ENCODE measurements around the gene MICAL3.

Gene MICAL3

GRCh38 chr22:17884893-17885292 is 139.5 kb downstream of the MICAL3 start:
- no peak for TF ChIP-seq NFRKB (IDR thresholded peaks at IDR 0.05)
- no peak for TF ChIP-seq ZNF384 (IDR thresholded peaks at IDR 0.05)
- TF ChIP-seq FOXK2 (IDR thresholded peaks at IDR 0.05): no peak
- TF ChIP-seq SP1 (IDR thresholded peaks at IDR 0.05): no peak
- no peak for TF ChIP-seq ARNT (IDR thresholded peaks at IDR 0.05)
- ChIA-PET POLR2A (no interaction called here), CTCF (no interaction called here)
- DNase-seq (ENCODE audit: extremely low spot score): no peak

- CTCF ChIA-PET: interaction anchor here (0.9 kb wide), 1 partner anchor 8 kb away, joined by 3 read pairs; no protein-coding TSS in a partner anchor
- no peak for TF ChIP-seq FOXA1 (IDR thresholded peaks at IDR 0.05)
- TF ChIP-seq LEF1 (IDR thresholded peaks at IDR 0.05; ENCODE audit: borderline replicate concordance): no peak
- no peak for TF ChIP-seq L3MBTL2 (conservative IDR thresholded peaks at IDR 0.05)
- no peak for TF ChIP-seq NFRKB (IDR thresholded peaks at IDR 0.05)
- no peak for TF ChIP-seq FOXK2 (IDR thresholded peaks at IDR 0.05)
- no peak for TF ChIP-seq ZNF384 (IDR thresholded peaks at IDR 0.05)
- no peak for TF ChIP-seq ELF4 (IDR thresholded peaks at IDR 0.05)
- TF ChIP-seq HDGF (IDR thresholded peaks at IDR 0.05; ENCODE audit: borderline replicate concordance): no peak
- TF ChIP-seq FOXM1 (IDR thresholded peaks at IDR 0.05; ENCODE audit: borderline replicate concordance): no peak
- no peak for TF ChIP-seq PKNOX1 (IDR thresholded peaks at IDR 0.05)
- TF ChIP-seq SUZ12 (IDR thresholded peaks at IDR 0.05): no peak
- TF ChIP-seq BHLHE40 (IDR thresholded peaks at IDR 0.05; ENCODE audit: borderline replicate concordance): no peak
- TF ChIP-seq ARNT (IDR thresholded peaks at IDR 0.05): no peak
- POLR2A ChIA-PET: no interaction called here
- DNase-seq (ENCODE audit: extremely low spot score): no peak
These were observed 140.3 kb downstream of the MICAL3 start for GRCh38 chr22:17884084-17884483.

- ChIA-PET POLR2A (no interaction called here), CTCF (interaction anchor here (0.9 kb wide), 1 partner anchor 9 kb away, joined by 3 read pairs; no protein-coding TSS in a partner anchor)
- TF ChIP-seq ELF4 (IDR thresholded peaks at IDR 0.05) (no peak), LEF1 (IDR thresholded peaks at IDR 0.05; ENCODE audit: borderline replicate concordance) (no peak), FOXK2 (IDR thresholded peaks at IDR 0.05) (no peak), SUZ12 (IDR thresholded peaks at IDR 0.05) (no peak)
- no peak for DNase-seq (ENCODE audit: extremely low spot score)
These were observed 141.0 kb downstream of the MICAL3 start for GRCh38 chr22:17883356-17883755.

GRCh38 chr22:17882727-17883126 is 141.6 kb downstream of the MICAL3 start:
- no peak for DNase-seq (ENCODE audit: extremely low spot score)
- CTCF ChIA-PET: no interaction called here
- POLR2A ChIA-PET: no interaction called here
- TF ChIP-seq ZNF384 (IDR thresholded peaks at IDR 0.05): no peak
- TF ChIP-seq SUZ12 (IDR thresholded peaks at IDR 0.05): no peak
- no peak for TF ChIP-seq ARNT (IDR thresholded peaks at IDR 0.05)
- TF ChIP-seq L3MBTL2 (conservative IDR thresholded peaks at IDR 0.05): no peak
- no peak for TF ChIP-seq FOXA1 (IDR thresholded peaks at IDR 0.05)
- no peak for TF ChIP-seq CTBP1 (IDR thresholded peaks at IDR 0.05; ENCODE audit: borderline replicate concordance)
- no peak for TF ChIP-seq SP1 (IDR thresholded peaks at IDR 0.05)
- TF ChIP-seq NFRKB (IDR thresholded peaks at IDR 0.05): no peak
- no peak for TF ChIP-seq BHLHE40 (IDR thresholded peaks at IDR 0.05; ENCODE audit: borderline replicate concordance)
- TF ChIP-seq ELF4 (IDR thresholded peaks at IDR 0.05): no peak
- no peak for TF ChIP-seq PKNOX1 (IDR thresholded peaks at IDR 0.05)
- no peak for TF ChIP-seq FOXM1 (IDR thresholded peaks at IDR 0.05; ENCODE audit: borderline replicate concordance)
- TF ChIP-seq LEF1 (IDR thresholded peaks at IDR 0.05; ENCODE audit: borderline replicate concordance): no peak
- no peak for TF ChIP-seq TARDBP (IDR thresholded peaks at IDR 0.05)
- TF ChIP-seq HDGF (IDR thresholded peaks at IDR 0.05; ENCODE audit: borderline replicate concordance): no peak
- no peak for TF ChIP-seq FOXK2 (IDR thresholded peaks at IDR 0.05)

- no peak for TF ChIP-seq LEF1 (IDR thresholded peaks at IDR 0.05; ENCODE audit: borderline replicate concordance)
- TF ChIP-seq NFRKB (IDR thresholded peaks at IDR 0.05): no peak
- no peak for TF ChIP-seq HDGF (IDR thresholded peaks at IDR 0.05; ENCODE audit: borderline replicate concordance)
- no peak for TF ChIP-seq ELF4 (IDR thresholded peaks at IDR 0.05)
- TF ChIP-seq SUZ12 (IDR thresholded peaks at IDR 0.05): no peak
- TF ChIP-seq PKNOX1 (IDR thresholded peaks at IDR 0.05): no peak
- no peak for TF ChIP-seq TARDBP (IDR thresholded peaks at IDR 0.05)
- no peak for DNase-seq (ENCODE audit: extremely low spot score)
- CTCF ChIA-PET: no interaction called here
- POLR2A ChIA-PET: no interaction called here
These were observed 142.2 kb downstream of the MICAL3 start for GRCh38 chr22:17882162-17882561.

- TF ChIP-seq LEF1 (IDR thresholded peaks at IDR 0.05; ENCODE audit: borderline replicate concordance) (no peak), CTBP1 (IDR thresholded peaks at IDR 0.05; ENCODE audit: borderline replicate concordance) (no peak)
- no peak for DNase-seq (ENCODE audit: extremely low spot score)
- ChIA-PET CTCF (no interaction called here), POLR2A (no interaction called here)
These were observed 143.0 kb downstream of the MICAL3 start for GRCh38 chr22:17881366-17881765.

- TF ChIP-seq NFRKB (IDR thresholded peaks at IDR 0.05): no peak
- TF ChIP-seq TARDBP (IDR thresholded peaks at IDR 0.05): no peak
- TF ChIP-seq SUZ12 (IDR thresholded peaks at IDR 0.05): no peak
- no peak for TF ChIP-seq CTBP1 (IDR thresholded peaks at IDR 0.05; ENCODE audit: borderline replicate concordance)
- TF ChIP-seq FOXM1 (IDR thresholded peaks at IDR 0.05; ENCODE audit: borderline replicate concordance): no peak
- no peak for TF ChIP-seq BHLHE40 (IDR thresholded peaks at IDR 0.05; ENCODE audit: borderline replicate concordance)
- no peak for TF ChIP-seq ARNT (IDR thresholded peaks at IDR 0.05)
- no peak for TF ChIP-seq PKNOX1 (IDR thresholded peaks at IDR 0.05)
- TF ChIP-seq LEF1 (IDR thresholded peaks at IDR 0.05; ENCODE audit: borderline replicate concordance): no peak
- no peak for TF ChIP-seq ZNF384 (IDR thresholded peaks at IDR 0.05)
- no peak for TF ChIP-seq FOXK2 (IDR thresholded peaks at IDR 0.05)
- no peak for TF ChIP-seq FOXA1 (IDR thresholded peaks at IDR 0.05)
- TF ChIP-seq SP1 (IDR thresholded peaks at IDR 0.05): no peak
- DNase-seq (ENCODE audit: extremely low spot score): no peak
- ChIA-PET CTCF (no interaction called here), POLR2A (no interaction called here)
These were observed 143.9 kb downstream of the MICAL3 start for GRCh38 chr22:17880468-17880867.
